GM12891 (cell line): Measurements from ENCODE around the gene TTC7B.
A peak's percentile ranks its signal among the peaks of the same experiment; 100 is the strongest.

Experiments
- DNase-seq: peaks from one replicate; pipeline ENCODE4 v3.0.0; 2011; ENCODE audit warnings: low spot score; ENCODE audit not compliant: insufficient read length
- FAIRE-seq: peaks from 2 replicates; lab custom pipeline; 2011; peaks lifted over from hg19 to GRCh38; lab: Jason Lieb, UNC
- PAX5 ChIP-seq: IDR thresholded peaks from 2 replicates; pipeline ENCODE4 v1.6.1; 2011; ENCODE audit warnings: low read length, moderate library complexity, mild to moderate bottlenecking; ENCODE audit not compliant: insufficient read depth, severe bottlenecking
- POLR2A ChIP-seq: IDR thresholded peaks from 2 replicates; pipeline ENCODE4 v1.6.1; 2011; ENCODE audit warnings: low read depth, low read length, control low read depth
- POLR2AphosphoS5 ChIP-seq: IDR thresholded peaks from 2 replicates; pipeline ENCODE4 v1.6.1; 2011; ENCODE audit warnings: low read depth, low read length, control low read depth
- POU2F2 ChIP-seq: IDR thresholded peaks from 2 replicates; pipeline ENCODE4 v1.6.1; 2011; ENCODE audit warnings: low read depth, mild to moderate bottlenecking, control low read depth, low read length, moderate library complexity
- SPI1 ChIP-seq: IDR thresholded peaks from 2 replicates; pipeline ENCODE4 v1.6.1; 2011; ENCODE audit warnings: low read depth, low read length, control low read depth
- TAF1 ChIP-seq: IDR thresholded peaks from 2 replicates; pipeline ENCODE4 v1.6.1; 2011; ENCODE audit warnings: low read depth, low read length, control low read depth

The TTC7B gene

DNA sequence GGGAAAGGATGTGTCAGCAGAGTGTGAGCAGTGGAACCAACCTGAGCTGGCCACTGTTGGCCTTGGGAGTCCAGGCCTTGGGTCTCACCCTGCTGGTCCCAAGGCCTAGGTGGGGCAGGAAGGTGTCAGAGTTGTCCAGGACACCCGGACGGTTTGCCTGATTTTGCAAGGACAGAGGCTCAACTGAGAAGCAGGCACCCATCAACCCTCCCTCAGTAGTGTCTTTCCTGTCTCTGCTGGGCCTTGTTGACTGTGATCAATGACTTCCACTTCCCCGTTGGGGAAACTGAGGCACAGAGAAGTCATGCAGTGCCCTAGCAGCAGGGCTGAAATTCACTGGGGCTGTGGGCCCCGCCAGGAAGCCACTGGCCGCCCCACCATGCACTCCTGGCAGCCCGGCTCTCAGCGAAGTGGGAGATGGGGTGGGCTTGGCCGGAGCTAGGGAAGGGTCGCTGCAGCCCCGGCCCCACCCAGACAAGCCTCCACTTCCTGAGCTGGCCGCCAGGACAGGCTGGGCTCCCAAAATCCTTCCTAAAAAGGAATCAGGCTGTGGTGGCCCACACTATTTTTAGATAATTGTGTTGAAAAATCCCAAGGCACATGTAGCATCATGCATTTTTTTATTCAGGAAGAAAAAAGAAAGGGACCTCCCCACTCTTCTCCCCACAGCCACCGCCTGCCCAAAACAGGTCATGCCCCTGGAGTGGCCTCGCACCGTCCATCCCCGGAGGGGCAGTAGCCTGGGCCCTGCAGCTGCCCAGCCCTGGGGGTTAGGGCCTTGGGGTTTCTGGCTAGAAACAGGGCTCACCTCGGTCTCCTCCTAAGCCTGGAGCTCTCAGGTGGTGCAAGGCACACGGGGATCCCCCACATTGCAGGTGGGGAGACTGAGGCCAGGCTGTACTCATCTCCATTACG lies 292.0 kb downstream of the TTC7B start:
- DNase-seq, result no peak
- TF ChIP-seq PAX5, result no peak
- TF ChIP-seq SPI1, result no peak
- TF ChIP-seq TAF1, result no peak
- no peak for TF ChIP-seq POLR2A
- no peak for TF ChIP-seq POLR2AphosphoS5
- TF ChIP-seq POU2F2, result no peak
- FAIRE-seq, result no peak

DNA sequence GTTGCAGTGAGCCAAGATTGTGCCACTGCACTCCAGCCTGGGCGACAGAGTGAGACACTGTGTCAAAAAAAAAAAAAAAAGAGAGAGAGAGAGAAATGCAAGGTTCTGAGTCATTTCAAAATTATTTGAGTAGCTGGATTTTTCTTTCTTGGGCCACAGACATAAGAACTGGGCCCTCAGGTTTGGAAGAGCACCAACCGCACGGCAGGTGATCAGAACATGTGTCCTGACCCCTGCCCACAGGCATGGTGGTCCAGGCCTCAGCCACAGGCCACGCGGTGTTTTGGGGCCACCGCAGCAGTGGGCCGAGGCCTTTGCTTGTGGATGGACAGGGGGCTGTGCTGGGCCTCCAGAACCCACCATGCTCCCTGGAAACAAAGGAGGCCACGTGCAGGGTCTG lies 292.7 kb downstream of the TTC7B start:
- TF ChIP-seq POLR2AphosphoS5 (no peak), TAF1 (no peak), POU2F2 (no peak), POLR2A (no peak), SPI1 (no peak), PAX5 (no peak)
- FAIRE-seq (no peak), DNase-seq (no peak)

DNA sequence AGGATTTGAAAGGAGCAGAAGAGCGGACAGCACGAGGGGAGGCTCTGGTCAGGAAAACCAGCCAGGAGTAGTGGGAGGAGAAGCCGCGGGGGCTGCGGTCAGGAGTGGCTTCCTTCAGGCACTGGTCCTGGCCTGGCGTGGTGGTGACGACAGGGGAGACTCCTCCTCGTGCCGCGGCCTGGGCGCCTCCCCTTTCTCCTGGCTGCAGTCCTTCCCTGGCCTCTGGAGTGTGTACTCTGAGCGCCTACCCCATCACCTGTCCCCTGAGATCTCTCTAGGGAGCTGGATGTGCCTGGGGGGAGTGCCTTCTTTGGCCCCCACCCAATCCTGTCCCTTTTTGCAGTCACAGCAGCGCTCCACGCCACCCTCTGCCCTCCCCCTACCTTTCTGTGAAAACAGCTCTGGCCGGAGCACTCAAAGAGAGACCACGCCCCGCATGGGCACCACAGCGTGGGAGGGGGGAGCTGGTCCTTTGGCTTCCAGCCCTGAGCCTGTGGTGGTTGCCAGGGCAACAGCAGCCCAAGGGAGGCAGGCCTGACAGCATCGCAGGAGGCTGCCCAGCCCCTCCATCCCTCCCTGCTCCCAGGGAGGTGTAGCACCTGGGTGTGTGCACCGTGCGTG lies 293.5 kb downstream of the TTC7B start:
- DNase-seq, result no peak
- TF ChIP-seq PAX5 (no peak), POLR2AphosphoS5 (no peak), TAF1 (no peak), POU2F2 (no peak), POLR2A (no peak), SPI1 (no peak)
- no peak for FAIRE-seq

DNA sequence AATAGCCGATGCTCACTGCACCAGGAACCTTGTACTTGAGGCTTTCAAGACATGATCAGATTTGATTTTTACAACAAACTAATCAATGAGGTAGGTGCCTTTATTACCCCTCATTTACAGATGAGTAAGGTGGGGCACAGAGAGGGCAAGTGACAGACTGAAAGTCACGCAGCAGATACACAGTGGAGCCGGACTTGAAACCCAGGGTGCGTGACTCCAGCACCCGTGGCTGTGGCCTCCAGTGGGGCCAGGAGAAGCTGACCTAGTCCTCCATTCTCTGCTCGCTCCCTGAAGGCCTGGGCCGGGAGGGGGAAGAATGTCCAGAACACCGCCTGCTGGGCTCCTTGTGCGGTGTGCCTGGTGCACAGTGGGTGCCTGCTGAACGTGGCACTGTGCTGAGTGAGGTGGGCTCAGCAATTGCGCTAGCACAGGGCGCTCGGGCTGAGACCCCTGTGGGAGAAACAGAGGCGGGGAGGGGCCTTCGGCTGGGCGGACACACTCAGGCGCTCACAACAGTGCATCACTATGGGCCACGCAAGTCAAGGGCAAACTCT lies 294.2 kb downstream of the TTC7B start:
- no peak for DNase-seq
- no peak for FAIRE-seq
- TF ChIP-seq SPI1, result no peak
- TF ChIP-seq POU2F2, result no peak
- TF ChIP-seq TAF1, result no peak
- no peak for TF ChIP-seq PAX5
- TF ChIP-seq POLR2AphosphoS5, result no peak

DNA sequence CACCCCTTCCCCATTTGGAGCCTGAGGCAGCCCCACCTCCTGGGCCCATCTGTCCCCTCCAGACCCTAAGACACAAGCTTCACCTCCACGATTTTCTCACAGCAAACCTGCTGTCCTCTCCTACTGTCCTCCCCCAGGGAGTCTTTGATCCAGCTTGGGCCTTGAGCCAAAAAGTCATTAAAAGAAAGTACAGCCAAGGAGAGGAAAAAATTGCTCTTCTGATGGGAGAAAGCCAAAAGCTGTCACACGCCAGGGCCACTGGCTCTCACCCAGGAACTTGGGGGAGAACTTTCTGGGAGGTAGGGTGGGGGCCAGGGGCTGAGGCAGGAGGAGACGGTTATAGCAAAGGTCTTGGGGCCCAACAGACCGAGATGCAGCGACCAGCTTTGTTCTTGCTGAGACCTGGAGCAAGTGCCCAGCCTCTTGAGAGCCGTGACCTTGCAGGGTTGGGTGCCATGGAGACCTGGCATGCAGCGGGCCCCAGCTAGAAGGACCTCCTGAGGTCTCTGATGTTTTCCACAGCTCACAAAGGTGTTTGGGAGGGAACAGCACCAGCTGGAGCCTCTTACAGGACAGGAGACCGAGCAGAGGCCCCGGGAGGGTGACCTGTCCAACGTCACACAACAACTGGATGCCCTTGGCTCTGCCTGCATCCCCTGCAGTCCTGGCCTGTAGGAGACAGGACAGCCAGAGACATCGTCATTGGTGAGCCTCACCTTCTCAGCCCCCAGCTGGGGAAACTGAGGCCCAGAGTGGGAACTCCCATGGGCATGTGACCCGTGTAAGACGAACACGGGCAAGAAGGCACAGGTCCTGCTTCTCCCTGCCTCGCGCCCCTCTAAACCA lies 294.9 kb downstream of the TTC7B start:
- FAIRE-seq (no peak), DNase-seq (no peak)
- TF ChIP-seq SPI1 (no peak), PAX5 (no peak), TAF1 (no peak), POLR2A (no peak), POLR2AphosphoS5 (no peak), POU2F2 (no peak)

DNA sequence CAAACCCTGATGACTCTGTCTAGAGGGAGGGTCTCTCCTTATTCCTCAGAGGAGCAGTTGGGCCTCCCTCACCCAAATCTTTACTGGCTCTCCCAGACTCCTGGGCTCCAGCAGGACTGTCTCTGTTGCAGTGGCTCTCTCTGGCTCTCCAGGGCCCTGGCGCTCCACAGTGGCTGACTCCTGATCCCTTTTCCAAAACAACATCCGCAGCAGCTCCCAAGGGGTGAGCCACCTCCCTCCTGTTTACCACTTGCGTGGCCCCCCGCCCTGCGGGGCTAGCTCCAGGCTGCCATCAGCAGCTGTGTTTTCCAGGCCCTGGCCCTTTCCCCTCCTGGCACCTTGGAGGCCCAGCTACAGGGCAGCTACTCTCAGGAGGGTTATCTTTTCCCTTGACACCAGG lies 295.9 kb downstream of the TTC7B start:
- FAIRE-seq (no peak), DNase-seq (no peak)
- no peak for TF ChIP-seq POU2F2

DNA sequence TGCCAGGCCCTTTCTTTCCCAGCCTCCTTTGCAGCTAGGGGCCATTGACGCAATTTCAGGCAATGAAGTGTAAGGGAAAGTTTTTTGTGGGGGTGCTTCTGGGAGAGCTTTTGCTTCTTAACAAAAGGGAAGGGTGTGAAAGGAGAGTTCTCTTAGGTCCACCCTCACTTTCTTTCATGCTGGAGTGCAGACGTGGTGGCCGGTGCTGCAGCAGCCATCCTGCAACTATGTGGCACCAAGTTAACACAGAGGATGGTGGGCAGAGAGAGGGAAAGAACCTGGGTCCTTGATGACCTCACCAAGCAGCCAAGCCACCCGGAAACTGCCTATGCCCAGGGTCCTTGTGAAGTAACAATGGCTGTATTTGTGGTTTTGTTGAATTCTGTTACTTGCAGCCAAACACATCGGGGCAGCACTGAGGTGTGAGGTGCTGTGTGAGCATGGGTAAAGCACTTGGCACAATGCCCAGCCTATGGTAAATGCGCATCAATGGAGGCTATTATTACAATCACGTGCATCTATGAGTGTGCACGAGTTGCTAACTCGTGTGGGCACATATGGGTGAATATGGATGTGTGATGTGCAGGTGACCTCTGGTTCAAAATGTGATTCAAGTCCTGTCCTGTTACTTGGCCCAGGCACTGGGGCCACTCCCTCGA lies 296.8 kb downstream of the TTC7B start:
- no peak for FAIRE-seq
- TF ChIP-seq POLR2AphosphoS5 (no peak), POLR2A (no peak), TAF1 (no peak), SPI1 (no peak), PAX5 (no peak), POU2F2 (no peak)

DNA sequence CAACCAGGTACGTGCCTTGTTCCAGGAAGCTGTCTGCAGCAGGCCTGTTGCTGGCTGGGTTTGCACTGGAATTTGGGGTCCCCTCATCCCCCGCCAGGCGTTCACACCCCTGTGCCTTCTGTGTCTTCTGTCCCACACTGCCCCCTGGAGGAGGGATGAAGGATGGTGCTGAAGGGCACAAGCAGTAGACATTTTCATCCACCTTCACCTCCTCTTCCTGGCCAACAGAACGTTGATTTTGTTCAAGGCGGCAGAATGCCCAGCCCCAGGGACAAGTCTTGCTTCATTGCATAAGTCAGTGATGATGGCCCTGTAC lies 297.3 kb downstream of the TTC7B start:
- no peak for TF ChIP-seq TAF1
- TF ChIP-seq SPI1, result no peak
- no peak for TF ChIP-seq POLR2A
- no peak for TF ChIP-seq POU2F2
- TF ChIP-seq PAX5, result no peak
- TF ChIP-seq POLR2AphosphoS5, result no peak
- DNase-seq, result peak; percentile 72
- FAIRE-seq, result peak; percentile 87

More for the DNA sequence above, 296.8 kb downstream of the TTC7B start:
- no peak for DNase-seq
